ENCODE measurements around the gene RHBDL1. TPM values are rescaled to one million over a fixed set of nuclear protein-coding genes. Genes with fewer than 3 reads are reported as not detected.
"Not testable (repeated sequence)": the region's sequence is repeated elsewhere in the genome, so short reads cannot be mapped to it uniquely, and the experiment has no call there.

The RHBDL1 gene
- total RNA-seq, 1 experiment from 2014 or later: 0.80 TPM

DNA sequence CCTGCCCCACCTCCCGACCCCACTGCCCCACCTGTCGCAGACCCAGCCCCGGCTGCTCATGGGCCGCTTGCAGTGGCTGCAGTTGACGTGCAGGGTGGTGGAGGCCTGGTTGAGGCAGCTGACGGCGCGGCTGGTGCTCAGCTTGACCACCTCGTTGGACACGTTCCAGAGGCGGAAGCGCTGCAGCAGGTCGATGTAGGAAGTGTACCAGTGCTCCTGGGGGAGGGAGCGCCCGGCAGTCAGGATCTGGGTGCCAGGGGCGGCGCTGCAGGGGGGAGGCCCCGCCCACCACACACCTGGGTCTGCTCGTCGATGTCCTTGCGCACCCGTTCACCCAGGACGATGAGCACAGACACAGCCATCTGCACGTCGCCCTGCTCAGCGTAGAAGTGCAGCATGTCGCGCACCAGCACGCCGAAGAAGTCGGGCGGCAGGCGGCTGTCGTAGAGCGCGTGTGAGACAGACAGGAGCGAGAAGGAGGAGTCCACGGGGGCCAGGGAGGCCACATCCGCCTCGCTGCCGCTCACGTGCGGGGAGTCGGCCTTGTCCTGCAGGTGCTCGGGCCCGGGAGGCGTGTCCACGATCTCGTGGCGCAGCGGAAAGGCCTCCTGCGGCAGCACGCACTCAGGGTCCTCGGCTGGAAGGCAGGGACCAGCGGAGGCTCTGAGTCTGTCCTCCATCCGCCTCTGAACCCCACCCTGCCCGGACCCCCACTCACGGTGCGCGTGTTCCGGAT, 9.7 kb downstream of the RHBDL1 start:
- no peak for DNase-seq (ENCODE audit: low read depth)

GRCh38 chr16:685967-686366, 10.5 kb downstream of the RHBDL1 start:
- peak; percentile 36 for DNase-seq (ENCODE audit: low read depth)

DNA sequence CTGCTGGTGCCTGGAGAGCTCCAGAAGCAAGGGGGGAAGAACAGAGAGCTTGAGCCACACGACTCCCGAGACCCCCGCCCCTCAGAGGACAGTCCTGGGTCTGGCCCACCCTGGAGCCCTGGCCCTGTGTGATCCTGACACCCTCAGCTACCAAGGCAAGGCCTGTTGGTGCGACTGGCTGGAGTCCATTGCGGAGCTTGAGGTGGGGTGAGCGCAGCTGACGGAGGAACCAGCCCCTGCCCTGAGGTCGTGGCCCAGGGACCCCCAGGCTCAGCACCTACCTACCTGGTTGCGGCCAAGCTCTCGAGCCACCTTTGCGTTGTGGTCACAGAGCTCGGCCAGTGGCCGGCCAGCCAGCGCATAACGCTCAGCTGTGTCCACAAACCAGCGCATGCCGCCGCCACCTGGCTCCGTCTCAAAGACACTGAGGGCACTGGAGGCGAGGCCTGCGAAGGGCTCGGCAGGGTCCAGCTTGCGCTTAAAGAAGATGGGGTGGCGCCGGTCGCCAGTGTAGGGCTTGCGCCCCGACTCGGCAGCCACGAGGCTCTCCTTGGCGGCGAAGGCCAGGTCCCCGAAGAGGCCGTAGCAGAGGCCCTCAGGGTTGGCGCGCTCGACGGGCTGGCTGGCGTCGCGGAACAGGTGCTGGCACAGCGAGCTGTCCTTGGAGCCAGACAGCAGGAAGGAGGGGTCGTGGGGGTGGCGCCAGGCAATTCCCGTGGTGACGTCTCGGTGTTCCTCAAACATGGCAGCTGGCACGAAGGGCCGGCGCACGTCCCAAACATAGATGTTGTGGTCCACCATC, 11.2 kb downstream of the RHBDL1 start:
- DNase-seq (ENCODE audit: low read depth): no peak

DNA sequence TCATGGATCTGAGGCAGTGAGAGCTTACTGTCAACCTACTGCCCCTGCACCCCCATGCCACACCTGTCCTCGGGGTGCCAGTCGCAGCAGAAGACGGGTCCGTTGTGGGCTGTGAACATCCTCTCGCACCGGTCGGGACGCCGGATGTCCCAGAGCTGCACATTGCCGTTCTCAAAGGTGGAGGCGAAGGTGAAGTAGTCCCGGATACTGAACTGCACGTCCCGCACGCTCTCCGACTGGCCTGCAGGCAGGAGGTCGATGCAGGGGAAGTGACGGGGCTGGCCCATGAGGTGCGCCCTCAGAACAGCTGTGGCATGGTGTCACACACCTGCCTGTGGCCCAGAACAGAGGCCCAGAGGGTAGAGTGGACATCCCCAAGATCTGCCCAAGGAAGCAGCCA, 12.0 kb downstream of the RHBDL1 start:
- no peak for DNase-seq (ENCODE audit: low read depth)

DNA sequence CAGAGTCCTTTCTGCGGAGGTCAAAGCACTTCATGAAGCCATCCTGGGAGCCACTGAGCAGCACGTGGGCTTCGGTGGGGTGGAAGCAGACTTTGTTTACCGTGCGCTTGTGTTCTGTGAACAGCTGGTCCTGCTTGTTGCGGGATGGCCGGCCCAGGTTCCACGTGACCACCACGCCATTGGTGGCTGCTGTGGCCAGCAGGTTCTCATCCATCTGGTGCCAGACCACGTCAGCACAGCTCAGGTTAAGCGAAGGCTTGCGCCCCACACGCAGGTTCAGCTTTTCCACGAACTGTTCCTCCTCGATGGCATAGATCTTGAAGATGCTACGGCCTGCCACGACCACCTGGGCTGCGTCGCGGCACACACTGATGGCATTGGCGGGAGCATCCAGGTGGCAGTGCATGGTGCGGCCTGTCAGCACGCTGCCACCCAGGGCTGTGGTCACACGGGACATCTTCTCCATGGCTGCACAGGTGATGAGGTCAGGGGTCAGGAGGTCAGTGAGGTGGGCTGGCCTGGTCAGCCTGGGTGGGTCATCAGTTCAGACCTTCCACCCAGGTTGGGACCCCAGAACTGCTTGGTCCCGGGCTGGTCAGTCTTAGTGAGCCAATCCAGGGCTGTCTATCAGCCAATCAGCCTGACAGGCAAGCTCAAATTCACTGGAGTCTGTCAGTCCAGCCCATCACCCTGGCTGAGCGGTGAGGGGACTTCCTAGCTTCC, 13.9 kb downstream of the RHBDL1 start:
- DNase-seq (ENCODE audit: low read depth): no peak

- DNase-seq (ENCODE audit: low read depth): not testable (repeated sequence)
Observed at GRCh38 chr16:691242-691641, 15.8 kb downstream of the RHBDL1 start.

DNA sequence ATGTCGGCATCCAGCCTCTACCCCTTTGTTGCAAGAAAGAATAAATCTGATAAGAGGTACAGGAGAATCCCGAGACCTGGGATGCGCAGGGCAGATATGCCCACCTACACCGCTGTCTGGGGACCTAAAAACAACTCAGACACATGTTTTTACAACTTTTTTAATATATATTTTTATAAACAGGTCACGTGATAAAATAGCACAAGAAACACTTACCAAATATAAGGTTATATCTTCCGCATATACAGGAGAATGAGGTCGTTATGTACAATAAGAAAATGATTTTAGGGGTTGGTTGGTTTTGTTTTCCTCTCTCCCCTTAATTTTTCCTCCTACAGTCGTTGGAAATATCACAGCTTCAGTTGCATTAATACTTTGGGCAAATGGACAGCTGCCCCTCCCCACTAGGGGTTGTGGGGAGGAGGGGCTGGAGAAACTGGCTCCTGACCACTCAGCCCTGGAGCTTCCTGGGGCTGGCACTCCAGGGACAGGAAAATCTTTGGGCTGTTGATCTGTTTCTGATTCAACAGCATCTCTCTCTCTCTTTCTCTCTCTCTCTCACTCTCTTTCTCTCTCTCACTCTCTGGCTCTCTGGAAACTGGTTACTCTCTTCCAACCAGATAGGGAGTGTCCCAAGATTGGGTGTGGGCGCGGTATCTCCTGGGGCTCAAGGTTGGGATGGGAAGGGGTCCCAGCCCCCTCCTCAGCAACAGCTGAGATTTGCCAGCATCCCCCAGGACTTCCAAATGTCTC, 17.1 kb downstream of the RHBDL1 start:
- no peak for DNase-seq (ENCODE audit: low read depth)

DNA sequence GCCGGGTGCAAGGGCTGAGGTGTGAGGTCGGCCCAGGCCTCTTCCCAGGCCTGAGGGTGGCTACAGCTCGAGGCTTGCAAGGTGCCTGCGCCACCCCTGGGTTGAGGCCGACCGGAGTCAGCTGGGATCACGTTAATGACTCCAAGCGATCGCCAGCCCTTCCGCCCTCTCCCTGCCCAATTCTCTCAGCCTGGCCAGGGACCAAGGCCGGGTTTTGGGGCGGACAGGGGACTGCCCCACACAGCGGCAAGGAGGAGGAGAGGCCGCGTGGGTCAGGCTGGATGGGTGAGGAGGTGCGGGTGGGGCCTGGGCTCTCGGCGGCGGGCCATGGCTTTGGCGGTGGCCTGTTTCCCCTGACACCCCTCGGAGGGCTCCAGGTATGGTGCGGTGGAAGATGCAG, 17.9 kb downstream of the RHBDL1 start:
- no peak for DNase-seq (ENCODE audit: low read depth)

DNA sequence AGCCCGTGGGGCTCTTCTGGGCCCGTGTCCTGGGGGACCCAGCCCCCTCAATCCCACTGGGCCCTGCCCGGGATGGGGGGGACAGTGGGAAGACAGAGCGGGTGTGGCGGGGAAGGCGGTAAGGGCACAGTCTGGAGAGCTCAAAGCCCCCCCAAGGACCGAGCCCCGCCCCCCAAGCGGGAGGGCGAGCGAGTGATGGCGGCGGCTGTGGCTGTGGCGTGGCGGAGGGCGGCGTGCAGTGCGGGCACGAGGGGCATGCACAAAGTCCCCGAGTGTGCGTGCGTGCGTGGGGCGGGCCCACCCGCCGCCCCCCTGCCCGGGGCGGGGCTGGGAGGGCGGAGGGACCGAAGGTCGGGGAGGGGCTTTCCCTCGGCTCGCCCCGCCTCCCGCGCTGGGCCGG, 18.3 kb downstream of the RHBDL1 start:
- DNase-seq (ENCODE audit: low read depth): no peak

- DNase-seq (ENCODE audit: low read depth): no peak
Observed at GRCh38 chr16:694187-694862, 18.9 kb downstream of the RHBDL1 start.

GRCh38 chr16:694863-695354, 19.4 kb downstream of the RHBDL1 start:
- no peak for DNase-seq (ENCODE audit: low read depth)

DNA sequence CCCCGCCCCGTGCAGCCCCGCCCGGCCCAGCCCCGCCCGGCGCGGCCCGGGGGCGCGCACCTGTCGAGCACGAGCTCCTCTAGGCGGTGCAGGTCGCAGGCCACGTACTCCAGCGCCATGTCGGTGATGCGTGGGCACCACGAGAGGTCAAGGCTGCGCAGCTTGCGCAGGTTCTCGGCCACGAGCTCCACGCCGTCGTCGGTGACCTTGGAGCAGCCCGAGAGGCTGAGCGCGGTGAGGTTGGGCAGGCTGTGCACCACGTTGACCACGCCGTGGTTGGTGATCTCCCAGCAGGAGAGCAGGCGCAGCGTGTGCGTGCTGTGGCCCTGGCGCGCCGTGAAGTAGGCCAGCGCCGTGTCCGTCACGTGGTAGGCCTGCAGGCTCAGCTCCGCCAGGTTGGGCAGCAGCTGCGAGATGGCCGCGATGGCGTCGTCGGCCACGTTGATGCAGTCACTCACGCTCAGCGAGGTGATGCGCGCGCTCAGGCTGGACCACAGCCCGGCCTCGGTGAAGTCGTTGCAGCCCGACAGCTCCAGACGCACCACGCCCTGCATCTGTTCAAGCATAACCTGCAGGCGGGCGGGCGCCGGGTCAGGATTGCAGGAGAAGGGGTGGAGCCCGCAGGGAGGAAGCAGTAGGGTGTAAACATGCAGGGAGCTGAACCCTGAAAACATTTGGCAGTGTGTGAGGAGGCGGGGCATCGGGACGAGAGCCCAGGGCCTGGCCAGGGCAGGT, 20.1 kb downstream of the RHBDL1 start:
- no peak for DNase-seq (ENCODE audit: low read depth)

GRCh38 chr16:698911-699671, 23.6 kb downstream of the RHBDL1 start:
- DNase-seq (ENCODE audit: low read depth): no peak

DNA sequence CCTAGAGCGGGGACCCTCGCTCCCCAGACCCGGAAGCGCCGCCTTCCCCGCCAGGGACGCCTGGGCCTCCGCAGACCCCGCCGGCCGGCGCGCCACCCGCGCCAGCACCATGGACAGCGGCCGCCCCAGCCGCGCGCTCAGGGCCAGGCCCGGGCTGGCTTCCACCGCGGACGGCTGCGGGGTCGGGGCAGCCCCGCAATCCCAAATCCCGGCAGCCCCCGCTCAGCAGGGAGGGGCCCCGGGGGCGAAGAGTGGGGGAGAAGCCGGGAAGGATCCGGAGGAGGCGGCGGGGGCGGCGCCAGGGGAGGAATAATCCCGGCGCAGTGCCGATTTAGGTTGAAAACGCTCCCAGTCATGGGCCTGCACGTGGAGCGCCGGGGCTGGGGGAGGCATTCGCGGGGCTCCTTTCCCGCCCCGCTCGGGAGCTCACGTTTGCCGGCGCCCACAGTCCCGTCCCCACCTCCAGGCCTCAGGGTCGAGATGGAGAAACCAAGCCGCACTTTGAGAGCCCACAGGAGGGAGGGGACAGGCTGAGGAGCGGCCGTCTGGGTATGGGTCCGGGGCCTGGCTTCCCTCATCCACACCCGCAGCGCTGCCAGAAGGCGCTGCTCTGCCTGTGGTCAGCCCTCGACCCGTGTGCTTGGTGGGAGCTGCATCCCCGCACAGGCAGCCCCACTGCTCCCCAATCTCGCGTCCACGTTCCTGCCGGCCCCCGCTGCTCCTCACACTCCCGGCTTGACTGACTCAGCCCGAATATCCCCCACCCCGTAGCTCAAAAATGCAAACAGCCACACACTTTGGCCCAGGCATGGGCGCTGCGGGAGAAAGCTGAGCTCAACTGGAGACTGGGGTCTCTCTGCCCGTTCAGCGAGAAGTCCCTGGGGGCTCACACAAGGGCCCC, 25.5 kb downstream of the RHBDL1 start:
- no peak for DNase-seq (ENCODE audit: low read depth)

- DNase-seq (ENCODE audit: low read depth): no peak
Observed at GRCh38 chr16:702341-702740, 26.9 kb downstream of the RHBDL1 start.

DNA sequence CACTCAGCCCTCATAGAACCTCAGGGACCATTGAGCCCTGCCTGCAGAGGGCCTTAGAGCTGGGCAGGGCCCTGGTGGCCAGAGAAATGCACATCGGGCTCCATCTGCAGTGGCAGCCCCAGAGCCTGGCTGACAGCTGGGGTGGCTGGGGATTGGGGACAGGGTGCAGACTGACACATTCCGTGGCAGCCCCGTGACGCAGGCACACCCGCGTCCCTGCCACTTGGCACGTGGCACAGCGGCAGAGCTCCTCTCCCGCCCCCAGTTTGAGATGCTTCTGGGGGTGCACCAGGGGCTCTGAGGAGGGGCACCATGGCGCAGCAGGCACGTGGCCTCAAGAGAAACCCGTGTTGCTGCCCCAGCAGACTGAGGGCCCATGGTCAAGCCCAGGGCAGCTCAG, 27.9 kb downstream of the RHBDL1 start:
- no peak for DNase-seq (ENCODE audit: low read depth)

DNA sequence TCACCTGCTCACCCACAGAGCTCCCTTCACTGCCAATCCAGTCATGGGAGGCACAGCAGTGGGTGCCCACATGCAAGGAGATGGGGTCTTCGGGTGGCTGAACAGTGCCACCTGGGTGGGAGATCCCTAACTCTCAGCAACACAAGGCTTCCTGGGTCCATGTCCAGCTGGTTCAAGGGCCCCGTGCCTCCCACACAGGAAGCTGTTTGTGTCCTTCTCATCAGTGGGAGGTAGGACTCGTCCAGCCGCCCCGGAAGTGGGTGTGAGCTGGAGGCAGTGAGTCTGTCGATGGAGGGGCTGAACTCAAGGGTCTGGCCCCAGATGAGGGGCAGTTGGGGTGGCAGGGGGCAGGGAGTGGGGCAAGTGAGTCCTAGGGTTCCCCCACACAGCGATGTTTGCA, 28.6 kb downstream of the RHBDL1 start:
- DNase-seq (ENCODE audit: low read depth): no peak
